Aorta (tissue), 5 donors: ENCODE data around the gene EYA4. TPM values are rescaled to one million over a fixed set of nuclear protein-coding genes. Genes with fewer than 3 reads are reported as not detected.

Experiments
- ATAC-seq: fragments of 200-7000 bp; cut with Tn5 transposase; one replicate; pipeline ENCODE4 v1.9.1; 2022; ENCODE audit warnings: moderate library complexity; ENCODE audit not compliant: low FRiP score
- DNase-seq, 2 donors: peaks; one replicate each; pipeline ENCODE4 v3.0.0-alpha.2; 2020
- H3K27ac ChIP-seq, 2 donors: one replicate each; pipeline ENCODE4 v1.5.1; 2013; ENCODE audit warnings: low read length in 2 of 2, mild to moderate bottlenecking in 2 of 2, moderate library complexity in 2 of 2, control low read depth in 1 of 2, inconsistent platforms in 1 of 2, low read depth in 1 of 2
- H3K27me3 ChIP-seq, 2 donors: one replicate each; pipeline ENCODE4 v1.6.1; 2013; ENCODE audit warnings: control low read depth in 1 of 2, low read length in 1 of 2, mild to moderate bottlenecking in 1 of 2, moderate library complexity in 1 of 2; ENCODE audit not compliant: insufficient read depth in 2 of 2, control insufficient read depth in 1 of 2
- H3K36me3 ChIP-seq, 2 donors: one replicate each; pipeline ENCODE4 v1.6.1; 2013; ENCODE audit warnings: control low read depth in 1 of 2, low read length in 1 of 2, mild to moderate bottlenecking in 1 of 2; ENCODE audit not compliant: insufficient read depth in 2 of 2, control insufficient read depth in 1 of 2
- H3K4me1 ChIP-seq, 2 donors: one replicate each; pipeline ENCODE4 v1.6.1; 2013; ENCODE audit warnings: low read length in 2 of 2, control low read depth in 1 of 2, mild to moderate bottlenecking in 1 of 2, moderate library complexity in 1 of 2; ENCODE audit not compliant: insufficient read depth in 2 of 2, control insufficient read depth in 1 of 2
- H3K4me3 ChIP-seq, 2 donors: one replicate each; pipeline ENCODE4 v1.5.1; 2013; ENCODE audit warnings: low read length in 2 of 2, control low read depth in 1 of 2, mild to moderate bottlenecking in 1 of 2
- H3K9me3 ChIP-seq: one replicate; pipeline ENCODE4 v1.6.1; 2013; ENCODE audit warnings: mild to moderate bottlenecking, low read length; ENCODE audit not compliant: control insufficient read depth
- WGBS, 2 donors: extraction: QIAGEN DNeasy Blood & Tissue Kit; methylation state at CpG; one replicate each; pipeline ENCODE4 v1.1.7; 2013; 5-methylcytosine and 5-hydroxymethylcytosine counted together
- intact Hi-C, 2 donors: fragments of 100-400 bp; cut with DNase I; formaldehyde crosslinking; loops; one replicate each; pipeline versions ENCODE4 v1.14.2 to v1.15.0; 2022
- polyA plus RNA-seq, 2 donors: library from polyadenylated mRNA; stranded (reverse); fragments of 200-250 nt; gene quantifications; one replicate each; pipeline ENCODE4 v1.2.3, GENCODE V29; 2013
- total RNA-seq, 2 donors: library from RNA; stranded (reverse); fragmentation: NEBNext Ultra II Directional; extraction: Animal tissue kit (Norgen Biotek cat#: 25700); gene quantifications; one replicate each; pipeline ENCODE4 v1.2.1, GENCODE V29; 2021
- donor health status: healthy with polysubstance abuse.
- donor health status: Bipolar disorder and iron deficiency.
- donor health status: DM: no; HTN: no; CAD: no.
- donor health status: DM: no; HTN: no; CAD: no.
- donor health status: DM: yes; HTN: yes; CAD: no.

The EYA4 gene
- total and polyA plus RNA-seq, 4 donors: 1.7 to 4.4 TPM; not detected in 2

GRCh38 chr6:133341607-133342158 is 100.5 kb downstream of the EYA4 start:
- intact Hi-C loops: no loop called here
- DNase-seq (no peak), ATAC-seq (no peak)
- Histone ChIP-seq H3K36me3 (no peaks in the 10 kb centered on the region), H3K27me3 (no peaks in the 10 kb centered on the region), H3K9me3 (no peaks in the 10 kb centered on the region), H3K27ac (no peak overlapping the region), H3K4me3 (no peak overlapping the region), H3K4me1 (no peaks in the 10 kb centered on the region)
- WGBS, 2 donors: 6 to 7% methylated on average over 1 of the region's 1 CpG

- ATAC-seq: no peak
- Histone ChIP-seq H3K4me1 (no peaks in the 10 kb centered on the region), H3K27ac (no peak overlapping the region), H3K27me3 (no peaks in the 10 kb centered on the region), H3K36me3 (no peaks in the 10 kb centered on the region), H3K4me3 (no peak overlapping the region), H3K9me3 (no peaks in the 10 kb centered on the region)
- 68 to 71% methylated on average over 3 of the region's 3 CpGs for WGBS, 2 donors
- DNase-seq: no peak
- intact Hi-C loops: no loop called here
Observed at GRCh38 chr6:133343220-133343619, 102.1 kb downstream of the EYA4 start.

- Histone ChIP-seq H3K36me3 (no peaks in the 10 kb centered on the region), H3K9me3 (no peaks in the 10 kb centered on the region), H3K27me3 (peaks cover 0 to 1% of the 10 kb centered on the region in 2 donors), H3K27ac (no peak overlapping the region), H3K4me3 (no peak overlapping the region), H3K4me1 (no peaks in the 10 kb centered on the region)
- intact Hi-C loops: no loop called here
- ATAC-seq: no peak
- no peak for DNase-seq
- 65 to 70% methylated on average over 3 of the region's 3 CpGs for WGBS, 2 donors
Observed at GRCh38 chr6:133348846-133349245, 107.7 kb downstream of the EYA4 start.

- 69 to 76% methylated on average over 2 of the region's 2 CpGs for WGBS, 2 donors
- intact Hi-C loops: no loop called here
- no peak for ATAC-seq
- H3K4me3 ChIP-seq: no peak overlapping the region
- no peak for DNase-seq
- H3K9me3 ChIP-seq: no peaks in the 10 kb centered on the region
- H3K36me3 ChIP-seq: no peaks in the 10 kb centered on the region
- H3K27ac ChIP-seq: no peak overlapping the region
- H3K4me1 ChIP-seq: no peaks in the 10 kb centered on the region
- H3K27me3 ChIP-seq: peaks cover 0 to 1% of the 10 kb centered on the region in 2 donors
Observed at GRCh38 chr6:133350928-133351327, 109.8 kb downstream of the EYA4 start.

- Histone ChIP-seq H3K27me3 (peaks cover 0 to 1% of the 10 kb centered on the region in 2 donors), H3K9me3 (no peaks in the 10 kb centered on the region), H3K36me3 (no peaks in the 10 kb centered on the region), H3K27ac (no peak overlapping the region), H3K4me3 (no peak overlapping the region), H3K4me1 (no peaks in the 10 kb centered on the region)
- ATAC-seq (no peak), DNase-seq (no peak)
- WGBS, 2 donors: 76 to 81% methylated on average over 1 of the region's 1 CpG
- intact Hi-C loops: no loop called here
Observed at GRCh38 chr6:133352046-133352445, 110.9 kb downstream of the EYA4 start.

GRCh38 chr6:133353061-133353460 is 111.9 kb downstream of the EYA4 start:
- H3K4me3 ChIP-seq: no peak overlapping the region
- intact Hi-C loops: no loop called here
- no peaks in the 10 kb centered on the region for H3K9me3 ChIP-seq
- no peak overlapping the region for H3K27ac ChIP-seq
- no peaks in the 10 kb centered on the region for H3K4me1 ChIP-seq
- 52 to 78% methylated on average over 1 of the region's 1 CpG for WGBS, 2 donors
- peaks cover 0 to 1% of the 10 kb centered on the region in 2 donors for H3K27me3 ChIP-seq
- DNase-seq (no peak), ATAC-seq (no peak)
- no peaks in the 10 kb centered on the region for H3K36me3 ChIP-seq

- Histone ChIP-seq H3K9me3 (no peaks in the 10 kb centered on the region), H3K36me3 (no peaks in the 10 kb centered on the region), H3K27ac (no peak overlapping the region), H3K4me1 (no peaks in the 10 kb centered on the region), H3K4me3 (no peak overlapping the region), H3K27me3 (peaks cover 0 to 1% of the 10 kb centered on the region in 2 donors)
- DNase-seq: no peak
- 83 to 90% methylated on average over 3 of the region's 3 CpGs for WGBS, 2 donors
- no peak for ATAC-seq
- intact Hi-C loops: no loop called here
Observed at GRCh38 chr6:133355922-133356321, 114.8 kb downstream of the EYA4 start.

GRCh38 chr6:133358574-133359150 is 117.5 kb downstream of the EYA4 start:
- Histone ChIP-seq H3K27ac (no peak overlapping the region), H3K9me3 (no peaks in the 10 kb centered on the region), H3K36me3 (no peaks in the 10 kb centered on the region), H3K4me3 (no peak overlapping the region), H3K27me3 (no peaks in the 10 kb centered on the region), H3K4me1 (no peaks in the 10 kb centered on the region)
- ATAC-seq: no peak
- no peak for DNase-seq
- WGBS, 2 donors: 67 to 71% methylated on average over 5 of the region's 5 CpGs
- intact Hi-C loops: no loop called here

- H3K36me3 ChIP-seq: no peaks in the 10 kb centered on the region
- no peak for DNase-seq
- intact Hi-C loops: no loop called here
- H3K27me3 ChIP-seq: no peaks in the 10 kb centered on the region
- no peaks in the 10 kb centered on the region for H3K4me1 ChIP-seq
- no peaks in the 10 kb centered on the region for H3K9me3 ChIP-seq
- no peak for ATAC-seq
- 82 to 88% methylated on average over 1 of the region's 1 CpG for WGBS, 2 donors
- no peak overlapping the region for H3K27ac ChIP-seq
- H3K4me3 ChIP-seq: no peak overlapping the region
Observed at GRCh38 chr6:133359256-133359655, 118.1 kb downstream of the EYA4 start.
